Kidney (tissue), 14 donors: ENCODE data around the gene OR4E2. TPM values are rescaled to one million over a fixed set of nuclear protein-coding genes. Genes with fewer than 3 reads are reported as not detected.

Experiments
- DNase-seq, 5 donors: peaks; one replicate each; pipeline ENCODE4 v3.0.0-alpha.2; 2013 to 2020
- FAIRE-seq: peaks from 2 replicates; lab custom pipeline; 2012; peaks lifted over from hg19 to GRCh38; lab: Jason Lieb, UNC
- H3K27ac ChIP-seq, 2 donors: one replicate each; pipeline ENCODE4 v1.7.0; 2013; ENCODE audit warnings: low read depth in 2 of 2, low read length in 2 of 2, inconsistent platforms in 1 of 2
- H3K27me3 ChIP-seq: one replicate; pipeline ENCODE4 v1.7.1; 2013; ENCODE audit warnings: low read length, inconsistent platforms; ENCODE audit not compliant: control insufficient read depth, insufficient read depth
- H3K36me3 ChIP-seq, 3 donors: one replicate each; pipeline versions ENCODE4 v1.7.0 to v1.7.1; 2013; ENCODE audit warnings: low read length in 3 of 3, control low read depth in 1 of 3, inconsistent platforms in 1 of 3; ENCODE audit not compliant: insufficient read depth in 3 of 3, control insufficient read depth in 2 of 3
- H3K4me1 ChIP-seq, 3 donors: one replicate each; pipeline versions ENCODE4 v1.7.0 to v1.7.1; 2013; ENCODE audit warnings: low read length in 3 of 3, inconsistent platforms in 1 of 3, low read depth in 1 of 3; ENCODE audit not compliant: control insufficient read depth in 2 of 3, insufficient read depth in 2 of 3
- H3K4me3 ChIP-seq, 3 donors: one replicate each; pipeline versions ENCODE4 v1.7.0 to v1.8.1; 2013; ENCODE audit warnings: low read length in 3 of 3, control low read depth in 1 of 3, inconsistent platforms in 1 of 3
- H3K9ac ChIP-seq, 3 donors: one replicate each; pipeline versions ENCODE4 v1.7.0 to v1.7.1; 2013; ENCODE audit warnings: low read length in 3 of 3, control low read depth in 1 of 3, inconsistent platforms in 1 of 3
- H3K9me3 ChIP-seq, 3 donors: one replicate each; pipeline versions ENCODE4 v1.7.0 to v1.7.1; 2013; ENCODE audit warnings: low read length in 3 of 3, control low read depth in 1 of 3, inconsistent platforms in 1 of 3; ENCODE audit not compliant: control insufficient read depth in 2 of 3, insufficient read depth in 1 of 3
- intact Hi-C: fragments of 100-400 bp; cut with DNase I; formaldehyde crosslinking; loops from one replicate; pipeline ENCODE4 v1.11.1; 2022
- polyA plus RNA-seq: library from polyadenylated mRNA; stranded (reverse); fragments of 350-450 nt; fragmentation: Illumina TruSeq; extraction: RNeasy Lipid Tissue Mini Kit (QIAGEN cat#74804); gene quantifications from one replicate; pipeline ENCODE4 v1.2.3, GENCODE V29; 2014; ENCODE audit warnings: low read depth, low replicate concordance; ENCODE audit not compliant: insufficient read depth
- total RNA-seq: library from RNA; stranded (reverse); fragmentation: NEBNext Ultra II Directional; extraction: Animal tissue kit (Norgen Biotek cat#: 25700); gene quantifications from one replicate; pipeline ENCODE4 v1.2.1, GENCODE V29; 2021
- TF ChIP-seq, protein P1 (sequence below): IDR thresholded peaks from 3 replicates; pipeline ENCODE4 v1.5.1; 2012; ENCODE audit warnings: mild to moderate bottlenecking, moderate library complexity, borderline replicate concordance; ENCODE audit not compliant: insufficient read depth; ENCODE audit errors: extremely low read depth
- donor health status: control.
- donor health status: control.
- donor health status: control.
- donor health status: control.
- donor health status: control.
- donor health status: DM: yes; HTN: yes; CAD: no.
- donor health status: Normal renal cell carcinoma (clear cell type).

OR4E2 gene
- total and polyA plus RNA-seq, 2 donors from 2014 or later = not detected

DNA sequence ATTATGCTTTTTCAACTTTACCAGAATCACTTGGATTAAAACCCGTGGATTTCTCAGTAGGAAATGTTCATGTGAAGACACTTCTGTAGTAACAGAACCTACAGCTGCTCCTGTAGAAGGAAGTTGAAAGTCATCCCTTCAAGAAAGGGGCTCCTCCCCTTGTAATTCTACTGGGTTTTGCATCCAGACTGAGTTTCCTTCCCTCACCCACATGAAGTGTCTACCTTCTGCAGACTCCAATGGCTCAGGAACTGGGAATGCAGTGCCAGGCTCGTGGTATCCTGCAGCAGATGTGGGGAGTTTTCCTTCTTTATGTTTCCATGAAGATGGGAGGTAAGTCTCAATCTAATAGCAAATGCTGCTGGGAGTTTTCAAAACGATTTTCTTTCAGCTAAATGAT lies 11.0 kb upstream of the OR4E2 start:
- FAIRE-seq (no peak), DNase-seq (no peak)
- H3K9ac ChIP-seq = no peak overlapping the region
- H3K27me3 ChIP-seq = no peaks in the 10 kb centered on the region
- no peaks in the 10 kb centered on the region for H3K9me3 ChIP-seq
- H3K36me3 ChIP-seq = no peaks in the 10 kb centered on the region
- no peak overlapping the region for H3K27ac ChIP-seq
- no peak overlapping the region for H3K4me3 ChIP-seq
- TF ChIP-seq, protein P1, sequence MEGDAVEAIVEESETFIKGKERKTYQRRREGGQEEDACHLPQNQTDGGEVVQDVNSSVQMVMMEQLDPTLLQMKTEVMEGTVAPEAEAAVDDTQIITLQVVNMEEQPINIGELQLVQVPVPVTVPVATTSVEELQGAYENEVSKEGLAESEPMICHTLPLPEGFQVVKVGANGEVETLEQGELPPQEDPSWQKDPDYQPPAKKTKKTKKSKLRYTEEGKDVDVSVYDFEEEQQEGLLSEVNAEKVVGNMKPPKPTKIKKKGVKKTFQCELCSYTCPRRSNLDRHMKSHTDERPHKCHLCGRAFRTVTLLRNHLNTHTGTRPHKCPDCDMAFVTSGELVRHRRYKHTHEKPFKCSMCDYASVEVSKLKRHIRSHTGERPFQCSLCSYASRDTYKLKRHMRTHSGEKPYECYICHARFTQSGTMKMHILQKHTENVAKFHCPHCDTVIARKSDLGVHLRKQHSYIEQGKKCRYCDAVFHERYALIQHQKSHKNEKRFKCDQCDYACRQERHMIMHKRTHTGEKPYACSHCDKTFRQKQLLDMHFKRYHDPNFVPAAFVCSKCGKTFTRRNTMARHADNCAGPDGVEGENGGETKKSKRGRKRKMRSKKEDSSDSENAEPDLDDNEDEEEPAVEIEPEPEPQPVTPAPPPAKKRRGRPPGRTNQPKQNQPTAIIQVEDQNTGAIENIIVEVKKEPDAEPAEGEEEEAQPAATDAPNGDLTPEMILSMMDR = no peak
- H3K4me1 ChIP-seq = no peaks in the 10 kb centered on the region
- intact Hi-C loops = no loop called here

DNA sequence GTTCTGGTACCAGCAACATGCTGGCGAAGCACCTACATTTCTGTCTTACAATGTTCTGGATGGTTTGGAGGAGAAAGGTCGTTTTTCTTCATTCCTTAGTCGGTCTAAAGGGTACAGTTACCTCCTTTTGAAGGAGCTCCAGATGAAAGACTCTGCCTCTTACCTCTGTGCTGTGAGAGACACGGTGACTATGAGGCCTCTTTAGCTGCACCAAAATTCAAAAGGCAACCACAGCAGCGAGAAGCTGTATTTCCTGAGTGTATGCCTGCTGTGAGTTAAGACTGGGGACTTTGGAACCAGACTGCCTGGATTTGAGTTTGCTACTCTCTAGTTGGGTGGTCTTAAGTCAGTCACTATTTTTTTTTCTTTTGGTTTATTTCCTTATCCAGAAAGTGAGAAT lies 10.2 kb upstream of the OR4E2 start:
- H3K36me3 ChIP-seq = no peaks in the 10 kb centered on the region
- no peaks in the 10 kb centered on the region for H3K4me1 ChIP-seq
- H3K9me3 ChIP-seq = no peaks in the 10 kb centered on the region
- H3K4me3 ChIP-seq = no peak overlapping the region
- H3K27me3 ChIP-seq = no peaks in the 10 kb centered on the region
- no peak overlapping the region for H3K9ac ChIP-seq
- intact Hi-C loops = no loop called here
- TF ChIP-seq, protein P1 = no peak
- DNase-seq (no peak), FAIRE-seq (no peak)
- H3K27ac ChIP-seq = no peak overlapping the region

DNA sequence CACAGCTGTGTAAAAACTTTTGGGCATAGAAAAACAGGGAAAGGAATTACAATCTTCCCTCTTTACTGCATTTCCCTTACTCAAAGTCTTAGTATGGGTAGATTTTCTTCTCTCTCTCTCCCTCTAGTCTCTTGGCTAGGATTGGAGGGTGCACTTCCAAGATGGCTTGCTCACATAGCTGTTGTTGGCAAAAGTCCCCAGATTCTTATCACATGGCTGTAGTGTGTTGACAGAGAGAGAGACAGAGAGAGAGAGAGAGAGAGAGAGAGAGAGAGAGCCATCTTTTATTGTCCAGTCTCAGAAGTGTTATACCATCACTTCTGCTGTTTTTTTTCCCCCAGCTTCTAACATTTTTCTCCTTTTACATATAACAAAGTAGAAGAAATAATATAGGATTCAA lies 6.3 kb upstream of the OR4E2 start:
- Histone ChIP-seq H3K4me1 (no peaks in the 10 kb centered on the region), H3K27me3 (no peaks in the 10 kb centered on the region), H3K9ac (no peak overlapping the region), H3K4me3 (no peak overlapping the region), H3K27ac (no peak overlapping the region), H3K9me3 (no peaks in the 10 kb centered on the region), H3K36me3 (no peaks in the 10 kb centered on the region)
- TF ChIP-seq, protein P1 = no peak
- FAIRE-seq (no peak), DNase-seq (no peak)
- intact Hi-C loops = no loop called here

DNA sequence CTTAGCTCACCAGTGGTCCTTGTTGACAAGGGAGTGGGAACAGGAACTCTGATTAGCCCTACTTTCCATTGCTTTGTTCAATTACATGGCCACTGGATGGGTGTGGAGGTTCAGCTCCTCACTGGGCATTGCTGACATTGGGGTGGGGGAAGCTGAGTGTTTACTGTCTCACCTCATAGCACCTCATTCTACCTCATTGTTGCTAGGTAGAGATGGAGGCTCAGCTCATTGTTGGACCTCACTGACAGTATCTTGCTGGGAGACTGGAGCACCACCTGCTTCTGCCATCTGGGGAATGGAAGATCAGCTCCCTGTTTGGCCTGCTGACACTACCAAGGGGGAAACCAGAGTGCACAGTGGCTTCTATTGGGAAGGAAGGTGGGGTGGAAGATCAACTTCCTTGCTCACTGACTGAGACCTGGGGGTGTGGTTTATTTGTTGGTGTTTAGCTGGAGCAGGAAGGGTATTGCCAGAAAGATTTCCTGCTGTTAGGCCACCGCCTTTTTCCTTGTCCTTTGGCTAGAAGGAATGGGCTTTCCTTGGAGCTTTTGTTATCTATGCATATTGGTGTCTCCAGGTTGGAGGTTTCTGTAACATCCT lies 1.3 kb upstream of the OR4E2 start:
- no peaks in the 10 kb centered on the region for H3K36me3 ChIP-seq
- intact Hi-C loops = no loop called here
- no peaks in the 10 kb centered on the region for H3K4me1 ChIP-seq
- DNase-seq (no peak), FAIRE-seq (no peak)
- H3K27me3 ChIP-seq = no peaks in the 10 kb centered on the region
- no peak overlapping the region for H3K27ac ChIP-seq
- H3K9me3 ChIP-seq = no peaks in the 10 kb centered on the region
- TF ChIP-seq, protein P1 = no peak
- H3K4me3 ChIP-seq = no peak overlapping the region
- H3K9ac ChIP-seq = no peak overlapping the region
